Heart left ventricle (tissue), 16 donors: ENCODE results near the gene RANBP17. TPM values are rescaled to one million over a fixed set of nuclear protein-coding genes. Genes with fewer than 3 reads are reported as not detected.

ENCODE experiments used
- ATAC-seq, 4 donors: fragments of 200-7000 bp; cut with Tn5 transposase; one replicate each; pipeline ENCODE4 v1.9.1; 2020 to 2022; ENCODE audit warnings: moderate library complexity in 4 of 4, mild to moderate bottlenecking in 3 of 4, moderate number of reproducible peaks in 1 of 4
- DNase-seq, 5 donors: peaks; one replicate each; pipeline ENCODE4 v3.0.0-alpha.2; 2020
- H3K27ac ChIP-seq, 12 donors: fragments of 200-600 bp; sonication (generic) in 4 of 12; one replicate each; pipeline versions ENCODE4 v1.5.0 to v1.8.0; 2016 to 2022; ENCODE audit warnings: mild to moderate bottlenecking in 2 of 12
- H3K27me3 ChIP-seq, 9 donors: fragments of 200-600 bp; sonication (generic) in 2 of 9; one replicate each; pipeline versions ENCODE4 v1.5.1 to v1.8.0; 2016 to 2022; ENCODE audit warnings: mild to moderate bottlenecking in 3 of 9
- H3K36me3 ChIP-seq, 9 donors: fragments of 200-600 bp; sonication (generic) in 2 of 9; one replicate each; pipeline versions ENCODE4 v1.5.0 to v1.8.0; 2018 to 2022; ENCODE audit warnings: mild to moderate bottlenecking in 2 of 9
- H3K4me1 ChIP-seq, 12 donors: fragments of 200-600 bp; sonication (generic) in 4 of 12; one replicate each; pipeline versions ENCODE4 v1.5.0 to v1.8.0; 2016 to 2022; ENCODE audit warnings: mild to moderate bottlenecking in 3 of 12
- H3K4me3 ChIP-seq, 12 donors: fragments of 200-600 bp; sonication (generic) in 4 of 12; one replicate each; pipeline versions ENCODE4 v1.5.0 to v1.8.0; 2017 to 2022; ENCODE audit warnings: mild to moderate bottlenecking in 9 of 12, moderate library complexity in 4 of 12
- H3K9me3 ChIP-seq, 12 donors: fragments of 200-600 bp; sonication (generic) in 4 of 12; one replicate each; pipeline versions ENCODE4 v1.5.0 to v1.8.0; 2016 to 2022; ENCODE audit warnings: mild to moderate bottlenecking in 1 of 12
- CTCF ChIP-seq, 12 donors: fragments of 200-600 bp; sonication (generic) in 4 of 12; IDR thresholded peaks; one replicate each; pipeline versions ENCODE4 v1.5.0 to v1.8.0; 2018 to 2022; ENCODE audit warnings: antibody characterized with exemption in 12 of 12, mild to moderate bottlenecking in 5 of 12
- POLR2A ChIP-seq, 2 donors: fragments of 450-650 bp; IDR thresholded peaks; one replicate each; pipeline ENCODE4 v1.6.1; 2017; ENCODE audit warnings: antibody characterized with exemption in 2 of 2, mild to moderate bottlenecking in 2 of 2, moderate library complexity in 2 of 2
- WGBS, 4 donors: extraction: QIAGEN DNeasy Blood & Tissue Kit in 2 of 4; methylation state at CpG; one replicate each; pipeline versions ENCODE4 v1.1.5 to v1.1.7; 2013 to 2018; 5-methylcytosine and 5-hydroxymethylcytosine counted together
- intact Hi-C, 10 donors: fragments of 100-400 bp; cut with DNase I; formaldehyde crosslinking; loops; one replicate each; pipeline versions ENCODE4 v1.11.1 to v1.14.2; 2022
- polyA plus RNA-seq, 2 donors: library from polyadenylated mRNA; stranded (reverse); fragments of 200-250 nt; gene quantifications; one replicate each; pipeline ENCODE4 v1.2.3, GENCODE V29; 2013
- total RNA-seq, 9 donors: library from RNA; depleted of rRNA in 2 of 9; stranded (reverse); fragments of >200 nt in 2 of 9; fragmentation: NEBNext Ultra II Directional in 3 of 9; extraction: Animal tissue kit (Norgen Biotek cat#: 25700) in 3 of 9; gene quantifications; one replicate each; pipeline versions ENCODE4 v1.1.0 to v1.2.4, GENCODE V29; 2016 to 2023
- donor health status: ischemic (EF 13 %, LVEDD 7.1; RV severe dilation, severe dysfunction).
- donor health status: healthy with polysubstance abuse.
- donor health status: DM: no; HTN: yes; CAD: no.
- donor health status: DM: no; HTN: no; CAD: no.
- donor health status: ischemic (EF 25% LVEDD 6.9; RV normal size, moderate dysfunction).
- donor health status: ischemic (EF 25% LVEDD 5.7; RV mildly dilated, moderate dysfunction).
- donor health status: healthy.
- donor health status: DM: yes; HTN: yes; CAD: no.
- donor health status: ischemic (EF 35%, LVEDD 5.7; RV mildly dilated, moderate dysfunction).
- donor health status: nonischemic (EF 11% LVEDD 7.7; RV severe dilation, severe dysfunction).
- donor health status: DM: yes; HTN: yes; CAD: no.
- donor health status: PGD.
- donor health status: ischemic (EF 29% LVEDD 5.4; RV normal size, mild dysfunction).
- donor health status: nonischemic (EF 23%, LVEDD 6.1; RV moderate dilation, normal function).

The RANBP17 gene
- total and polyA plus RNA-seq, 11 donors: 0.65 to 11.5 (median 3.7) TPM

- WGBS, 4 donors: 81 to 94% (median 85%) methylated on average over 2 of the region's 2 CpGs
- Histone ChIP-seq H3K9me3 (peaks cover 0 to 9% (median 0%) of the 10 kb centered on the region in 12 donors), H3K27ac (no peak overlapping the region), H3K36me3 (no peaks in the 10 kb centered on the region), H3K27me3 (no peaks in the 10 kb centered on the region), H3K4me1 (no peaks in the 10 kb centered on the region), H3K4me3 (no peak overlapping the region)
- ATAC-seq (no peak), DNase-seq (no peak)
- intact Hi-C loops: no loop called here
- TF ChIP-seq CTCF (IDR thresholded peaks at IDR 0.05) (no peak), POLR2A (IDR thresholded peaks at IDR 0.05) (no peak)
Observed at GRCh38 chr5:171092194-171092593, 230.4 kb downstream of the RANBP17 start.

DNA sequence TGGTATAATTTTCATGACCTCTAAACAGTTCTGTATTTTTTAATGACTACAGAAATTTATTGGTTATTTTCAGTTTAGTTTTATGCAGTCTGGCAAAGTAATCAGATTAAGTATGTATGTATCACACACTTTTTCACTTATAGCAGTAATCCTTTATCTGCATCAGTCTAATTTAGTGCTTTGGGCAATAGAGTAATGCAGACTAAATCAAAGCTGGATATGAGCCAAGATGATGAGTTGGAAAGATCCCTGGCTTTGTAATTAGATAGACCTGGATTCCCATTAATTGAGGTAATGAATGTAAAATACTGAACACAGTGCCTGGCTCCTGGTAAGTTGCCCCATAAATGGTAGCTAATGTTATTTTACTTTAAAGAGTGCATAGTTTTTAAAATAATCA, 231.8 kb downstream of the RANBP17 start:
- no peaks in the 10 kb centered on the region for H3K4me1 ChIP-seq
- DNase-seq (no peak), ATAC-seq (no peak)
- no peaks in the 10 kb centered on the region for H3K27me3 ChIP-seq
- H3K27ac ChIP-seq: no peak overlapping the region
- intact Hi-C loops: no loop called here
- H3K4me3 ChIP-seq: no peak overlapping the region
- H3K9me3 ChIP-seq: peaks cover 0 to 19% (median 0%) of the 10 kb centered on the region in 12 donors
- TF ChIP-seq POLR2A (IDR thresholded peaks at IDR 0.05) (no peak), CTCF (IDR thresholded peaks at IDR 0.05) (no peak)
- H3K36me3 ChIP-seq: no peaks in the 10 kb centered on the region

DNA sequence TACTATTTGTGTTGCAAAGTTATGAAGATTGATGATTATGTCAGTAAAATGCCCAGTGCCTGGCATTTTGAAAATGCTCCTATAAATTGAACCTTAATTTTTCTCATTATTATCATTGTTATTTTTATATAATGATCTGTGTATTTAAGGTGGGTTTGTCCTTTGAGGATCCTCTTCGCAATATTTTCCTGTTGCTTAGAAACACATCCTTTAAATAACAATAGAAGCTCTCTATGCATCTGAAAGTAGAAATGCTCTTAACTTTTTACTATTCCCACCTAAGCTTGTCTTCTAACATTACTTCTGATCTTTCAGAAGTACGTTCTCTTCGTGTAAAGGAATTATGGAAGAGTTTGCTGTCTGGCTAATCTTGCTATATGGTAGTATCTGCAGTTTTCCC, 232.5 kb downstream of the RANBP17 start:
- DNase-seq (no peak), ATAC-seq (no peak)
- Histone ChIP-seq H3K27ac (no peak overlapping the region), H3K27me3 (no peaks in the 10 kb centered on the region), H3K9me3 (peaks cover 0 to 27% (median 0%) of the 10 kb centered on the region in 12 donors), H3K4me3 (no peak overlapping the region), H3K4me1 (no peaks in the 10 kb centered on the region), H3K36me3 (no peaks in the 10 kb centered on the region)
- intact Hi-C loops: no loop called here
- TF ChIP-seq POLR2A (IDR thresholded peaks at IDR 0.05): no peak
- WGBS, 4 donors: 64 to 77% (median 73%) methylated on average over 3 of the region's 3 CpGs

DNA sequence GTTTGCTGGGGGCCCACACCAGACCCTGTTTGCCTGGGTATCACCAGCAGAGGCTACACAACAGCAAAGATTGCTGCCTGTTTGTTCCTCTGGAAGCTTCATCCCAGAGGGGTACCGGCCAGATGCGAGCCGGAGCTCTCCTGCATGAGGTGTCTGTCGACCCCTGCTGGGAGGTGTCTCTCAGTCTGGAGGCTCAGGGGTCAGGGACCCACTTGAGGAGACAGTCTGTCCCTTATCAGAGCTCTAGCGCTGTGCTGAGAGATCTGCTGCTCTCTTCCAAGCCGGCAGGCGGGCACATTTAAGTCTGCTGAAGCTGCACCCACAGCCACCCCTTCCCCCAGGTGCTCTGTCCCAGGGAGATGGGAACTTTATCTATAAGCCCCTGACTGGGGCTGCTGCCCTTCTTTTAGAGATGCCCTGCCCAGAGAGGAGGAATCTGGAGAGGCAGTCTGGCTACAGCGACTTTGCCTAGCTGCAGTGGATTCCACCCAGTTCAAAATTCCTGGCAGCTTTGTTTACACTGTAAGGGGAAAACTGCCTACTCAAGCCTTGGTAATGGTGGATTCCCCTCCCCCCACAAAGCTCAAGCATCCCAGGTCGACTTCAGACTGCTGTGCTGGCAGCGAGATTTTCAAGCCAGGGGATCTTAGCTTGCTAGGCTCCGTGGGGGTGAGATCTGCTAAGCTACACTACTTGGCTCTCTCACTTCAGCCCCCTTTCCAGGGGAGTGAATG, 241.2 kb downstream of the RANBP17 start:
- Histone ChIP-seq H3K4me3 (no peak overlapping the region), H3K27me3 (no peaks in the 10 kb centered on the region), H3K36me3 (no peaks in the 10 kb centered on the region), H3K27ac (no peak overlapping the region), H3K9me3 (peaks cover 0 to 17% (median 0%) of the 10 kb centered on the region in 12 donors), H3K4me1 (no peaks in the 10 kb centered on the region)
- WGBS, 4 donors: 63 to 79% (median 72%) methylated on average over 11 of the region's 11 CpGs
- DNase-seq (no peak), ATAC-seq (no peak)
- TF ChIP-seq POLR2A (IDR thresholded peaks at IDR 0.05) (no peak), CTCF (IDR thresholded peaks at IDR 0.05) (no peak)
- intact Hi-C loops: no loop called here

DNA sequence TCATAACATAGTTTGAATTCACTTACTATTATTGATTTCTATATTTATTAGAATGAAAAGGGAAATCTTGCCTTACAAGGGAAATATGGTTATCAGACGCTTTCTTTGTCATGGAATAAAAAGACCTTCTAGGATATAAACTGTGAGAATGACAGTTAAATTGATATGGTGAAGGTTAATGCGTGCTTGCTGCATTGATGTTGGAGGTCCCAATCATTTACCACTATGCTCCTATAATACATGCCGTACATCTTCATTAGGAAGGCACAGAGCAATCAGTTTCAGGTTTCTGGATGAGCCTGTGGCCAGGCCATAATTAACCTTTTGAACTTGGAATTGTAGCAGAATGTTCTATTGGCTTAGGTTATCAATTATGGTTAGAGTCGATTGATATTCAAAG, 245.9 kb downstream of the RANBP17 start:
- TF ChIP-seq POLR2A (IDR thresholded peaks at IDR 0.05) (no peak), CTCF (IDR thresholded peaks at IDR 0.05) (no peak)
- no peak for DNase-seq
- Histone ChIP-seq H3K27me3 (no peaks in the 10 kb centered on the region), H3K4me3 (no peak overlapping the region), H3K27ac (no peak overlapping the region), H3K4me1 (no peaks in the 10 kb centered on the region), H3K36me3 (no peaks in the 10 kb centered on the region), H3K9me3 (no peaks in the 10 kb centered on the region)
- ATAC-seq: no peak
- 94 to 96% (median 96%) methylated on average over 4 of the region's 4 CpGs for WGBS, 4 donors
- intact Hi-C loops: no loop called here
